Right lobe of liver (tissue), 6 donors: ENCODE results near the gene POC1A. TPM values are rescaled to one million over a fixed set of nuclear protein-coding genes. Genes with fewer than 3 reads are reported as not detected.

Source experiments
- ATAC-seq, 4 donors: fragments of 200-7000 bp; cut with Tn5 transposase; one replicate each; pipeline ENCODE4 v1.9.1; 2020; ENCODE audit warnings: mild to moderate bottlenecking in 4 of 4, moderate library complexity in 4 of 4
- DNase-seq, 3 donors: peaks; one replicate each; pipeline ENCODE4 v3.0.0-alpha.2; 2020
- H3K27ac ChIP-seq, 3 donors: fragments of 200-600 bp; one replicate each; pipeline ENCODE4 v1.8.0; 2022
- H3K27me3 ChIP-seq, 2 donors: fragments of 200-600 bp; one replicate each; pipeline ENCODE4 v1.8.0; 2022
- H3K36me3 ChIP-seq, 4 donors: fragments of 200-600 bp; sonication (generic) in 1 of 4; one replicate each; pipeline versions ENCODE4 v1.5.1 to v1.8.0; 2017 to 2022; ENCODE audit warnings: control low read depth in 1 of 4
- H3K4me1 ChIP-seq, 4 donors: fragments of 200-600 bp; sonication (generic) in 1 of 4; one replicate each; pipeline versions ENCODE4 v1.5.1 to v1.8.0; 2017 to 2022; ENCODE audit warnings: control low read depth in 1 of 4
- H3K4me3 ChIP-seq, 3 donors: fragments of 200-600 bp; one replicate each; pipeline ENCODE4 v1.8.0; 2022
- H3K9me3 ChIP-seq, 4 donors: fragments of 200-600 bp; sonication (generic) in 1 of 4; one replicate each; pipeline versions ENCODE4 v1.5.1 to v1.8.0; 2017 to 2022; ENCODE audit warnings: control low read depth in 1 of 4
- CTCF ChIP-seq, 4 donors: fragments of 200-600 bp in 3 of 4; fragments of 450-650 bp in 1 of 4; IDR thresholded peaks; one replicate each; pipeline versions ENCODE4 v1.5.1 to v1.8.0; 2016 to 2022; ENCODE audit warnings: antibody characterized with exemption in 4 of 4, mild to moderate bottlenecking in 2 of 4
- POLR2A ChIP-seq: fragments of 450-650 bp; IDR thresholded peaks from one replicate; pipeline ENCODE4 v1.6.1; 2017; ENCODE audit warnings: antibody characterized with exemption, mild to moderate bottlenecking
- WGBS: methylation state at CpG from one replicate; pipeline ENCODE4 v1.1.6; 2018; ENCODE audit warnings: low coverage, low lambda C conversion rate; ENCODE audit not compliant: insufficient coverage; ENCODE audit errors: missing lambda C conversion rate; 5-methylcytosine and 5-hydroxymethylcytosine counted together
- intact Hi-C, 2 donors: fragments of 100-400 bp; cut with DNase I; formaldehyde crosslinking; loops; one replicate each; pipeline versions ENCODE4 v1.11.2 to v1.14.1; 2022
- total RNA-seq, 6 experiments: library from RNA; depleted of rRNA in 2 of 6; stranded (reverse); fragments of >200 nt in 2 of 6; fragmentation: NEBNext Ultra II Directional in 3 of 6; extraction: Animal tissue kit (Norgen Biotek cat#: 25700) in 3 of 6; gene quantifications; one replicate each; pipeline versions ENCODE4 v1.1.0 to v1.2.4, GENCODE V29; 2016 to 2023
- donor health status: DM: no; HTN: yes; CAD: no.
- donor health status: DM: no; HTN: no; CAD: no.
- donor health status: DM: no; HTN: no; CAD: no.
- donor health status: DM: no; HTN: yes; CAD: no.
- donor health status: DM: no; HTN: yes; CAD: no.

Gene POC1A
- total RNA-seq, 6 experiments from 2014 or later: 2.0 to 4.3 (median 3.2) TPM

- H3K36me3 ChIP-seq: no peaks in the 10 kb centered on the region
- ATAC-seq (no peak), DNase-seq (no peak)
- no peak for TF ChIP-seq CTCF (IDR thresholded peaks at IDR 0.05)
- TF ChIP-seq POLR2A: no peak
- H3K27me3 ChIP-seq: no peaks in the 10 kb centered on the region
- H3K27ac ChIP-seq: peak overlapping the region in 1 of 3 donors; percentile 100
- H3K9me3 ChIP-seq: no peaks in the 10 kb centered on the region
- H3K4me3 ChIP-seq: peak overlapping the region in 1 of 3 donors; percentile 31
- WGBS: 56% methylated on average over 3 of the region's 3 CpGs
- intact Hi-C loops: no loop called here
- H3K4me1 ChIP-seq: peaks cover 0 to 79% (median 25%) of the 10 kb centered on the region in 4 donors
These were observed 31.6 kb upstream of the POC1A start for GRCh38 chr3:52185837-52186236.

DNA sequence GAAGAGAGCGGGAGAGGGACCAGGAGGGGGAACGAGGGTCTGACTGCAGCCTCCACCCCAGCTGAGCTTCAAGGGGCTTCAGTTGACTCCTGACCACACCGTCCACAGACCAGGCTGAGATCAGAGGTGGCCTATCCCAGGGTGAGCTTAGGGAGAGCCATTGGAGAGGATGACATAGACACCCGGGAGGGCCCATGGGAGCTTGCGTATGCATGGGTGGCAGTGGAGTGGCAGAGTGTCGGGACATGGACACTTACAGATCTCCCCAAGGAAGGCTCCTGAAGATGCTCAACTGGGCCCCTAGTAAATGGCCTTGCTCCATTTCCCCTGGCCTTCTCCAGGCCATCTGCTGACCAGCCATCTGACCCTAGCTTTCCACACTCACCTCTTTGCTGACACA lies 31.1 kb upstream of the POC1A start:
- no peak for ATAC-seq
- H3K36me3 ChIP-seq: no peaks in the 10 kb centered on the region
- peaks cover 0 to 75% (median 27%) of the 10 kb centered on the region in 4 donors for H3K4me1 ChIP-seq
- no peaks in the 10 kb centered on the region for H3K27me3 ChIP-seq
- peak overlapping the region in 1 of 3 donors; percentile 100 for H3K27ac ChIP-seq
- intact Hi-C loops: no loop called here
- H3K9me3 ChIP-seq: no peaks in the 10 kb centered on the region
- DNase-seq: no peak
- no peak overlapping the region for H3K4me3 ChIP-seq
- TF ChIP-seq POLR2A: no peak
- 100% methylated on average over 1 of the region's 6 CpGs for WGBS

DNA sequence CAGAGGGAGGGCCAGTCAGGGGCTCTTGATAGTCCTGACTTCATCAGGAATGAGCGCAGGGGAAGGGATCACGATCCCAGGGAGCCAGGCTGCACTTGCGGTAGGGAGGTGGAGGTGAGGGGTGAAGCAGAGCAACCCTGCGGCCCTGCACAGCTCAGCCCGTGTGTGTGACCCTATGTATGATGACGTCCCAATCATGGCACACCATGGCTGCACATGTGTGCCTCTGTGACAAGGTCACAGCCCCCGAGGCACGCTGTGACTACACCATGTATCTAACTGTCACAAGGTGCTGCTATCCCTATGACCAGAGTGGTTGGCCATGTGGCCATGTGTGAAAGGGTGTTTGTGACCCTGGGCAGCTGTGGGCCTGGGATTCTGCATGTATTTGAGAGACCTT lies 30.5 kb upstream of the POC1A start:
- DNase-seq (no peak), ATAC-seq (no peak)
- Histone ChIP-seq H3K4me1 (peaks cover 0 to 75% (median 26%) of the 10 kb centered on the region in 4 donors), H3K27me3 (no peaks in the 10 kb centered on the region), H3K4me3 (no peak overlapping the region), H3K27ac (peak overlapping the region in 1 of 3 donors; percentile 100), H3K9me3 (no peaks in the 10 kb centered on the region), H3K36me3 (no peaks in the 10 kb centered on the region)
- 83% methylated on average over 1 of the region's 8 CpGs for WGBS
- TF ChIP-seq CTCF (IDR thresholded peaks at IDR 0.05): no peak
- intact Hi-C loops: no loop called here

GRCh38 chr3:52183786-52184445 lies 29.7 kb upstream of the POC1A start:
- no peak for ATAC-seq
- WGBS: 93% methylated on average over 6 of the region's 7 CpGs
- peaks cover 0 to 77% (median 25%) of the 10 kb centered on the region in 4 donors for H3K4me1 ChIP-seq
- TF ChIP-seq POLR2A: no peak
- no peak for TF ChIP-seq CTCF (IDR thresholded peaks at IDR 0.05)
- peak overlapping the region in 2 of 3 donors; percentile 95 to 100 for H3K27ac ChIP-seq
- intact Hi-C loops: no loop called here
- no peak overlapping the region for H3K4me3 ChIP-seq
- no peak for DNase-seq
- no peaks in the 10 kb centered on the region for H3K9me3 ChIP-seq
- no peaks in the 10 kb centered on the region for H3K27me3 ChIP-seq
- no peaks in the 10 kb centered on the region for H3K36me3 ChIP-seq

GRCh38 chr3:52182691-52183090 lies 28.5 kb upstream of the POC1A start:
- Histone ChIP-seq H3K36me3 (no peaks in the 10 kb centered on the region), H3K9me3 (no peaks in the 10 kb centered on the region), H3K27me3 (no peaks in the 10 kb centered on the region), H3K4me3 (no peak overlapping the region), H3K4me1 (peaks cover 0 to 76% (median 24%) of the 10 kb centered on the region in 4 donors), H3K27ac (peak overlapping the region; percentile 75 to 100 (median 95))
- ATAC-seq (no peak), DNase-seq (no peak)
- intact Hi-C loops: no loop called here
- 80% methylated on average over 2 of the region's 4 CpGs for WGBS
- no peak for TF ChIP-seq CTCF (IDR thresholded peaks at IDR 0.05)
- no peak for TF ChIP-seq POLR2A
